T-cell (primary cell): ENCODE data around the gene MAB21L4. TPM values are rescaled to one million over a fixed set of nuclear protein-coding genes. Genes with fewer than 3 reads are reported as not detected.

Experiments
- ATAC-seq, 4 experiments: fragments of 200-7000 bp in 3 of 4; fragments of 150-1000 bp in 1 of 4; cut with Tn5 transposase; replicated peaks in 1 of 4; 1 replicate in 3 of 4; 2 replicates in 1 of 4; pipeline ENCODE4 v1.10.0; 2021; ENCODE audit warnings: moderate library complexity in 3 of 4, mild to moderate bottlenecking in 2 of 4, moderate number of reproducible peaks in 1 of 4
- CTCF ChIA-PET, 2 donors: fragments of 300-600 bp; sonication (Branson Sonifier 250); formaldehyde crosslinking; loops; one replicate each; lab custom pipeline; 2022; ENCODE audit warnings: antibody characterized with exemption in 2 of 2; lab: Charles Lee
- POLR2A ChIA-PET, 2 donors: fragments of 300-600 bp; sonication (Branson Sonifier 250); formaldehyde crosslinking; loops; one replicate each; lab custom pipeline; 2022; ENCODE audit warnings: antibody characterized with exemption in 2 of 2; lab: Charles Lee
- DNase-seq, 35 experiments: peaks; one replicate each; pipeline versions ENCODE4 v3.0.0 to v3.0.0-alpha.2; 2013 to 2023
- H3K27ac ChIP-seq: one replicate; pipeline ENCODE4 v1.5.1; 2013; ENCODE audit warnings: low read length
- H3K27me3 ChIP-seq, 2 experiments: replicated peaks in 1 of 2; 1 replicate in 1 of 2; 2 replicates in 1 of 2; pipeline versions ENCODE4 v1.6.1 to v1.7.0; 2013; ENCODE audit warnings: low read length in 1 of 2, mixed read lengths in 1 of 2; ENCODE audit not compliant: control insufficient read depth in 2 of 2, insufficient read depth in 2 of 2; ENCODE audit errors: extremely low read depth in 1 of 2
- H3K36me3 ChIP-seq, 2 donors: 1 replicate in 1 of 2; 2 replicates in 1 of 2; pipeline versions ENCODE4 v1.6.1 to v1.7.0; 2013; ENCODE audit warnings: low read length in 1 of 2; ENCODE audit not compliant: control insufficient read depth in 2 of 2, insufficient read depth in 1 of 2; ENCODE audit errors: extremely low read depth in 1 of 2
- H3K4me1 ChIP-seq, 2 experiments: 1 replicate in 1 of 2; 2 replicates in 1 of 2; pipeline versions ENCODE4 v1.6.1 to v1.7.0; 2013; ENCODE audit warnings: low read length in 2 of 2, mixed read lengths in 1 of 2; ENCODE audit not compliant: insufficient read depth in 2 of 2, control insufficient read depth in 1 of 2; ENCODE audit errors: extremely low read depth in 1 of 2
- H3K4me3 ChIP-seq, 2 donors: 1 replicate in 1 of 2; 2 replicates in 1 of 2; pipeline versions ENCODE4 v1.5.1 to v1.7.0; 2013; ENCODE audit warnings: mild to moderate bottlenecking in 2 of 2, low read length in 1 of 2, moderate library complexity in 1 of 2; ENCODE audit not compliant: control insufficient read depth in 1 of 2; ENCODE audit errors: extremely low read depth in 1 of 2
- H3K9me3 ChIP-seq: 2 replicates; pipeline ENCODE4 v1.7.0; 2013
- H3K27ac Mint-ChIP-seq, 2 donors: one replicate each; pipeline ENCODE4 v1.8.0; 2020 to 2021; ENCODE audit warnings: mild to moderate bottlenecking in 2 of 2, mixed read lengths in 2 of 2
- H3K27me3 Mint-ChIP-seq, 2 donors: one replicate each; pipeline ENCODE4 v1.8.0; 2021 to 2022; ENCODE audit warnings: mixed read lengths in 2 of 2
- H3K36me3 Mint-ChIP-seq: one replicate; pipeline ENCODE4 v1.8.0; 2021; ENCODE audit warnings: mixed read lengths
- H3K4me1 Mint-ChIP-seq, 3 donors: one replicate each; pipeline ENCODE4 v1.8.0; 2020 to 2022; ENCODE audit warnings: mixed read lengths in 3 of 3, mild to moderate bottlenecking in 1 of 3
- H3K4me3 Mint-ChIP-seq, 3 donors: one replicate each; pipeline ENCODE4 v1.8.0; 2020 to 2022; ENCODE audit warnings: mild to moderate bottlenecking in 3 of 3, mixed read lengths in 3 of 3, moderate library complexity in 3 of 3
- H3K9me3 Mint-ChIP-seq, 3 donors: one replicate each; pipeline ENCODE4 v1.8.0; 2020 to 2022; ENCODE audit warnings: mixed read lengths in 3 of 3
- WGBS: methylation state at CpG from one replicate; pipeline ENCODE4 v1.1.5; 2013; ENCODE audit warnings: missing lambda C conversion rate; ENCODE audit not compliant: insufficient coverage; 5-methylcytosine and 5-hydroxymethylcytosine counted together
- total RNA-seq, 35 experiments: library from RNA in 6 of 35; stranded (reverse) in 6 of 35; fragments of 120-200 nt in 1 of 35; gene quantifications; one replicate each; pipeline versions ENCODE4 v1.2.1 to v1.2.4 and lab custom pipeline; 2013 to 2026

MAB21L4 gene
- total RNA-seq, 5 donors from 2014 or later (not counting 1 experiment from before 2014, with no cell fraction given): not detected

DNA sequence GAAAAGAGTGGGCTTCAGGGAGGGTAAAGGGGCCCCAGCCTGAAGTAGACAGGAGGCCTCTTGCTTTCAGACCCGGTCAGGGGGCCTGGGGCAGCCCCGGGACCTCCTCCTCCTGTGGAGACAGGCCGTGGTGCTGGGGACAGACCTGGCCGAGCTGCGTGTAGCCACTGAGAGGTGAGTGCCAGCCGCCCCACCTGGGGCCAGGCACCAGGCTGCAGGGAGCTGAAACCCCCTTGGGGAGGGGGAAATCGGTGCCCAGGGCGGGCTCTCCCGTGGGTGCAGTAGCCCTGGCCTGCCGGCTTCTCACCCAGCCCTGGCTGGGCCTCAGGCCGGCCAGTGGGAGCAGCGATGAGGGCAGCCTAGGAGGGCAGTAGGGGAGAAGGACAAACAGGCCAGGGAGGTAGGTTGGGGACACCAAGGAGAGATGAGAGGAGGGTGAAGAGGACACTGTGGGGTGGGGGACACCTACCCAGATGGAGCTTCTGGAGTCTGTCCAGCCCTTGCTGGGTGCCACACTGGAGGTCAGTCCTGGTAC is 34.2 kb upstream of the MAB21L4 start:
- Mint-ChIP-seq H3K4me1 (no peaks in the 10 kb centered on the region), H3K27ac (no peak overlapping the region), H3K4me3 (no peak overlapping the region), H3K36me3 (no peaks in the 10 kb centered on the region), H3K27me3 (peaks cover 0 to 6% of the 10 kb centered on the region in 2 donors), H3K9me3 (no peaks in the 10 kb centered on the region)
- Histone ChIP-seq H3K27ac (no peak overlapping the region), H3K36me3 (no peaks in the 10 kb centered on the region), H3K4me3 (no peak overlapping the region), H3K9me3 (no peaks in the 10 kb centered on the region), H3K4me1 (no peaks in the 10 kb centered on the region), H3K27me3 (peaks cover 0 to 38% of the 10 kb centered on the region in 2 experiments)
- DNase-seq (no peak), ATAC-seq (no peak)
- POLR2A ChIA-PET: no interaction called here
- 85% methylated on average over 3 of the region's 12 CpGs for WGBS
- CTCF ChIA-PET: no interaction called here

- Histone ChIP-seq H3K4me1 (no peaks in the 10 kb centered on the region), H3K36me3 (no peaks in the 10 kb centered on the region), H3K27me3 (peaks cover 0 to 40% of the 10 kb centered on the region in 2 experiments), H3K4me3 (no peak overlapping the region), H3K27ac (no peak overlapping the region), H3K9me3 (no peaks in the 10 kb centered on the region)
- H3K36me3 Mint-ChIP-seq: no peaks in the 10 kb centered on the region
- ChIA-PET POLR2A (no interaction called here), CTCF (no interaction called here)
- peaks cover 0 to 6% of the 10 kb centered on the region in 2 donors for H3K27me3 Mint-ChIP-seq
- H3K4me1 Mint-ChIP-seq: no peaks in the 10 kb centered on the region
- H3K9me3 Mint-ChIP-seq: no peaks in the 10 kb centered on the region
- ATAC-seq (no peak), DNase-seq (peak in 1 of 35 experiments; percentile 17)
- no peak overlapping the region for H3K27ac Mint-ChIP-seq
- WGBS: 56% methylated on average over 5 of the region's 10 CpGs
- H3K4me3 Mint-ChIP-seq: no peak overlapping the region
Measured at GRCh38 chr2:240929364-240930095, 33.6 kb upstream of the MAB21L4 start.

DNA sequence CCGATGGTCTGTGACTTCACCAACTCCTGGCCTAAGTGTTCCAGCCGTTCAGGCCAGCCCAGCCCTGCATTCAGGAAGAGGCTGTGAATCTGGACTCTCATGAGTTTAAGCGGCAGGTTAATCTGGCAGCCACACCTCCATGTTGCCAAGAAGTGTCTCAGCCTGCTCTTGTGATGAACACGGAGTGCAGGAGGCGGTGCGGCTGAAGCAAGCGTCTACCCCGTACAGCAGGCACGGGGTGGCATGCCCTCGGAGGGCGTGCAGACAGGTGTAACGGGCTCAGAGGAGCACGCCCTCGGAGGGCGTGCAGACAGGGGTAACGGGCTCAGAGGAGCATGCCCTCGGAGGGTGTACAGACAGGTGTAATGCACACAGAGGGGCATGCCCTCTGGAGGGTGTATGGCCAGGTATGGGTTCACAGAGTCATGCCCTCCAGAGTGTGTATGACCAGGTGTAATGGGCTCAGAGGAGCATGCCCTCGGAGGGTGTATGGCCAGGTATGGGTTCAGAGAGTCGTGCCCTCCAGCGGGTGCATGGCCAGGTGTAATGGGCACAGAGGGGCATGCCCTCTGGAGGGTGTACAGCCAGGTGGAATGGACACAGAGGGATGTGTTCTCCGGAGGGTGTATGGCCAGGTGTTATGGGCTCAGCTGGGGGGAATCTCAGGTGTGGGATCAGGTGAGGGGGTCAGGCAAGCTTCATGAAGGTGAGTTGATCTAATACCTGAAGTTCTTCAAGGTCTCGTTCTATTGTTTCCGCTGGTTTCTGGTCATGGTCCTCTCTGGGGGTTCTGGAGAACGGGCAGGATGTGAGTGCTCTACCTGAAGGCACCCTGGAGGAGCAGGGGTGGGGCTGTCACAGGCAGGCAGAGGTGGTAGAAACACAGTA is 32.8 kb upstream of the MAB21L4 start:
- WGBS: 87% methylated on average over 24 of the region's 24 CpGs
- CTCF ChIA-PET: no interaction called here
- H3K27me3 ChIP-seq: peaks cover 0 to 40% of the 10 kb centered on the region in 2 experiments
- DNase-seq (peak in 1 of 35 experiments; percentile 3), ATAC-seq (no peak)
- H3K27ac ChIP-seq: no peak overlapping the region
- Mint-ChIP-seq H3K36me3 (no peaks in the 10 kb centered on the region), H3K27ac (no peak overlapping the region), H3K9me3 (no peaks in the 10 kb centered on the region), H3K27me3 (peaks cover 0 to 6% of the 10 kb centered on the region in 2 donors), H3K4me3 (no peak overlapping the region), H3K4me1 (no peaks in the 10 kb centered on the region)
- no peaks in the 10 kb centered on the region for H3K36me3 ChIP-seq
- POLR2A ChIA-PET: no interaction called here
- no peaks in the 10 kb centered on the region for H3K9me3 ChIP-seq
- no peak overlapping the region for H3K4me3 ChIP-seq
- no peaks in the 10 kb centered on the region for H3K4me1 ChIP-seq

DNA sequence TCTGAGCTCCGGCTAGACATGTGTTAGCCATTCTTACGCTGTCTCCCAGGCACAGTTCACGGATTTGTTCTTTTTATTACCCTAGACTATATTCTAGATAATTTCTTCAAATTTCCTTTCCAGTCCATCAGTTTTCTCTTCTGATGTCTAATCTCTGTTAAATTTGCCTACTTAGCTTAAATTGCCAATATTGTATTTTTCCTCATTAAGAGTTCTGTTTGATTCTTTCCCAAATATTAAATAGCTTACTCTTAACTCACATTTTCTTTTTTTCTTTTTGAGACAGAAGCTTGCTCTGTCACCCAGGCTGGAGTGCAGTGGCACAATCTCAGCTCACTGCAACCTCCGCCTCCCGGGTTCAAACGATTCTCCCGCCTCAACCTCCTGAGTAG is 31.4 kb upstream of the MAB21L4 start:
- ChIA-PET CTCF (interaction anchor here in 1 of 2 donors (0.6 kb wide), 1 partner anchor 858 kb away, joined by 3 read pairs; no protein-coding TSS in a partner anchor), POLR2A (no interaction called here)
- Mint-ChIP-seq H3K27me3 (peaks cover 0 to 6% of the 10 kb centered on the region in 2 donors), H3K4me1 (no peaks in the 10 kb centered on the region), H3K36me3 (no peaks in the 10 kb centered on the region), H3K9me3 (no peaks in the 10 kb centered on the region), H3K27ac (no peak overlapping the region), H3K4me3 (no peak overlapping the region)
- no peaks in the 10 kb centered on the region for H3K36me3 ChIP-seq
- ATAC-seq: no peak
- DNase-seq: no peak
- H3K9me3 ChIP-seq: no peaks in the 10 kb centered on the region
- no peaks in the 10 kb centered on the region for H3K4me1 ChIP-seq
- no peak overlapping the region for H3K4me3 ChIP-seq
- peaks cover 0 to 31% of the 10 kb centered on the region in 2 experiments for H3K27me3 ChIP-seq
- no CpG with 5 or more reads among the region's 7 CpGs for WGBS
- no peak overlapping the region for H3K27ac ChIP-seq

DNA sequence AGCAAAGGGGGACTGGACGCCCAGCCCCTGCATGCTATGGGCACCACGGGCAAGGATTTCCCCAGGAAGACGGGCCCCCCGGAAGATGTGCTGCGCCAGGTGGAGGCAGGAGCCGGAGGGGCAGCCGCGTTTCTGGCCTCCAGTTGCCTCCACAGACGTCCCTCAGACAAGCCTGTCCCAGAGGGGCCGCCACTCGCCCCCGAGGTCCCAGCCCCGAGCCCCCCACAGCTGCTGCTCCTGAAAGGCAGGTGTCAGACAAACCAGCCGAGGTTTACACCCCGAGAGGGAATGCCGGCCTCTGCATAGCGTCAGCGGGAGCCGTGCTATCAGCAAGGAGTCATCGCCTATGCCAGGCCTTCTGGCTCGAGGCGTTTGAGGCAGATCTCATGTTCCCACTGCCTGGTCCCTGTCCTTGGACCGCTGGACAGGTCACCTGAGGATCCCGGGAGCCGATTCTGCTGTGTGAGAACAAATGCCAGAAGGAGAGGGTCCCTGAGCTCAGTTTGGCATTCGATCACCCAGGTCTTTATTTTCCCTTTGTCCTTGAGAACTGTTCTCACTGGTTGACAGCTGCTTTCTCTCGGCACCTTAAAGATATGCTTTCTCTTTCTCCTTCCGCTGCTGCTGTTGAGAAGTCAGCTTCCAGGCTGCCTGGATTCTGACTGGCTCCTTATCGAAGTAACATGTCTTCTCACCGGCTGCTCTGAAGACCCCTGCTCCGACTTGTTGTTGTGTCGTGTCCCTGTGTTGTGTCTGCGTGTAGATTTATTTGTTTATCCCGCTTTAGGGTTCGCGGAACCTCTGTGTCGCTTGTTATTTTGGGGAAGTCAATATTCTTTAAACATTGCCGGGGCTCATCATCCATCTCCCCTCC is 30.8 kb upstream of the MAB21L4 start:
- Histone ChIP-seq H3K36me3 (no peaks in the 10 kb centered on the region), H3K4me3 (no peak overlapping the region), H3K4me1 (no peaks in the 10 kb centered on the region), H3K9me3 (no peaks in the 10 kb centered on the region), H3K27me3 (peaks cover 0 to 33% of the 10 kb centered on the region in 2 experiments), H3K27ac (no peak overlapping the region)
- WGBS: 71% methylated on average over 30 of the region's 38 CpGs
- no peak for ATAC-seq
- H3K36me3 Mint-ChIP-seq: no peaks in the 10 kb centered on the region
- H3K9me3 Mint-ChIP-seq: no peaks in the 10 kb centered on the region
- ChIA-PET CTCF (interaction anchor here in 1 of 2 donors (0.6 kb wide), 1 partner anchor 859 kb away, joined by 3 read pairs; no protein-coding TSS in a partner anchor), POLR2A (no interaction called here)
- H3K27me3 Mint-ChIP-seq: peaks cover 0 to 3% of the 10 kb centered on the region in 2 donors
- H3K4me3 Mint-ChIP-seq: no peak overlapping the region
- H3K27ac Mint-ChIP-seq: no peak overlapping the region
- no peaks in the 10 kb centered on the region for H3K4me1 Mint-ChIP-seq
- peak in 3 of 35 experiments; percentile 1 to 2 (median 1) for DNase-seq
